ENCODE data around the gene COA1. TPM values are rescaled to one million over a fixed set of nuclear protein-coding genes. Genes with fewer than 3 reads are reported as not detected.

COA1 gene
- total and polyA plus RNA-seq, 9 of the 15 experiments (the other 6 are each of a cell fraction or from before 2014, with no cell fraction given): 98.9 to 463 (median 181) TPM

GRCh38 chr7:43764039-43764761 lies 34.9 kb upstream of the COA1 start (continued):
- TF ChIP-seq PURB (CRISPR knock-in tag; IDR thresholded peaks at IDR 0.05; ENCODE audit: low read depth) (no peak), ASH1L (IDR thresholded peaks at IDR 0.05; ENCODE audit: borderline replicate concordance, low read depth, partially characterized antibody) (no peak), ZFP91 (CRISPR knock-in tag; IDR thresholded peaks at IDR 0.05) (no peak), NFIC (IDR thresholded peaks at IDR 0.05) (peak; percentile 93), ZNF431 (CRISPR knock-in tag; IDR thresholded peaks at IDR 0.05) (no peak), UBTF (IDR thresholded peaks at IDR 0.05; ENCODE audit: borderline replicate concordance in 1 of 2, low read depth in 2 of 2, low read length in 2 of 2) (0 out of 4 replicates have a peak, but pooled peaks of 1 of the 2 experiments have one; percentile 54), MYC (IDR thresholded peaks at IDR 0.05; ENCODE audit: low read depth, low read length) (0 out of 2 replicates have a peak, but pooled peaks have one; percentile 16), MYC (CRISPR knock-in tag; IDR thresholded peaks at IDR 0.05; ENCODE audit: borderline replicate concordance, low read depth) (no peak), NONO (IDR thresholded peaks at IDR 0.05; ENCODE audit: low read depth in 2 of 2, low read length in 1 of 2) (no peak), FOXJ2 (tag; IDR thresholded peaks at IDR 0.05) (no peak), ZEB2 (IDR thresholded peaks at IDR 0.05) (no peak)
